22Rv1 (cell line): ENCODE data around the gene CREM.

Source experiments
- CTCF ChIP-seq: fragments of 450-650 bp; IDR thresholded peaks from 2 replicates; pipeline ENCODE4 v1.5.1; 2017; ENCODE audit warnings: mild to moderate bottlenecking
- ZFX ChIP-seq: fragments of 450-650 bp; IDR thresholded peaks from 2 replicates; pipeline ENCODE4 v1.6.1; 2017; ENCODE audit warnings: antibody characterized with exemption, borderline replicate concordance

GRCh38 chr10:35194471-35194870, 67.8 kb downstream of the CREM start:
- TF ChIP-seq CTCF (no peak), ZFX (no peak)
